HCT116 (cell line): ENCODE measurements around the gene PRKCH. TPM values are rescaled to one million over a fixed set of nuclear protein-coding genes. Genes with fewer than 3 reads are reported as not detected.

ENCODE experiments used
- ATAC-seq: fragments of 200-7000 bp; cut with Tn5 transposase; 2 replicates; pipeline ENCODE4 v1.9.1; 2020; ENCODE audit warnings: mild to moderate bottlenecking, moderate library complexity
- BruUV-seq: library from RNA; stranded (reverse); fragments of 400-500 nt; replicated peaks from 2 replicates; lab custom pipeline; 2021; lab: Mats Ljungman, UMichigan
- CTCF ChIA-PET: fragments of 300-600 bp; sonication (Branson Sonifier 250); formaldehyde crosslinking; loops from one replicate; lab custom pipeline; 2021; ENCODE audit warnings: antibody characterized with exemption; lab: Charles Lee
- POLR2A ChIA-PET: fragments of 300-600, 350-600 bp; sonication (Branson Sonifier 250); formaldehyde crosslinking; loops from one replicate; lab custom pipeline; 2021; ENCODE audit warnings: antibody characterized with exemption; lab: Charles Lee
- RAD21 ChIA-PET, 2 experiments: fragments of 300-600 bp; sonication (Branson Sonifier 250); formaldehyde crosslinking; loops; one replicate each; lab custom pipeline; 2023; ENCODE audit warnings: low total read pairs in 2 of 2; ENCODE audit not compliant: uncharacterized antibody in 2 of 2, unreplicated experiment in 2 of 2, low non-redundant PET in 1 of 2; lab: Charles Lee
- DNase-seq: peaks from one replicate; pipeline ENCODE4 v3.0.0-alpha.2; 2010; ENCODE audit warnings: low read depth, low spot score
- H2AFZ ChIP-seq: fragments of 200-600 bp; shearing (Covaris generic), sonication (generic); 2 replicates; pipeline ENCODE4 v1.6.1; 2017; ENCODE audit warnings: low read depth, mixed run types, mixed read lengths, antibody characterized with exemption, low read length; ENCODE audit not compliant: poor library complexity, severe bottlenecking
- H3K27ac ChIP-seq: 2 replicates; pipeline ENCODE4 v1.5.1; 2012; ENCODE audit warnings: low read depth, low read length
- H3K27me3 ChIP-seq: fragments of 200-600 bp; sonication (generic); 2 replicates; pipeline ENCODE4 v1.6.1; 2016; ENCODE audit warnings: mixed run types, low read length, mixed read lengths; ENCODE audit not compliant: insufficient read depth
- H3K36me3 ChIP-seq, 2 experiments: fragments of 200-500 bp in 1 of 2; fragments of 200-600 bp in 1 of 2; sonication (Bioruptor generic) in 1 of 2; sonication (generic) in 1 of 2; 2 replicates each; pipeline versions ENCODE4 v1.5.1 to v1.6.1; 2014 to 2016; ENCODE audit warnings: low read length in 2 of 2, inconsistent platforms in 1 of 2, mixed read lengths in 1 of 2, mixed run types in 1 of 2; ENCODE audit not compliant: insufficient read depth in 2 of 2, control insufficient read depth in 1 of 2
- H3K4me1 ChIP-seq, 2 experiments: fragments of 200-600 bp in 1 of 2; sonication (generic) in 1 of 2; 2 replicates each; pipeline versions ENCODE4 v1.5.1 to v1.6.1; 2012 to 2017; ENCODE audit warnings: low read length in 2 of 2, inconsistent platforms in 1 of 2, mild to moderate bottlenecking in 1 of 2, mixed read lengths in 1 of 2, mixed run types in 1 of 2, moderate library complexity in 1 of 2; ENCODE audit not compliant: insufficient read depth in 2 of 2, control insufficient read depth in 1 of 2
- H3K4me2 ChIP-seq: fragments of 200-600 bp; sonication (generic); 2 replicates; pipeline ENCODE4 v1.6.1; 2017; ENCODE audit warnings: mixed run types, low read length, mixed read lengths
- H3K4me3 ChIP-seq, 2 experiments: fragments of 200-600 bp in 1 of 2; sonication (generic) in 1 of 2; replicated peaks in 1 of 2; 2 replicates each; pipeline ENCODE4 v1.5.1; 2011 to 2016; ENCODE audit warnings: low read length in 2 of 2, control low read depth in 1 of 2, low read depth in 1 of 2, mild to moderate bottlenecking in 1 of 2, mixed read lengths in 1 of 2, mixed run types in 1 of 2
- H3K79me2 ChIP-seq: fragments of 200-600 bp; sonication (generic); 2 replicates; pipeline ENCODE4 v1.6.1; 2017; ENCODE audit warnings: mild to moderate bottlenecking, mixed run types, low read length, moderate library complexity, mixed read lengths; ENCODE audit not compliant: insufficient read depth
- H3K9ac ChIP-seq: fragments of 200-600 bp; sonication (generic); 2 replicates; pipeline ENCODE4 v1.6.1; 2016; ENCODE audit warnings: low read length, mixed read lengths
- H3K9me2 ChIP-seq: fragments of 200-600 bp; sonication (generic), shearing (Covaris generic); 2 replicates; pipeline ENCODE4 v1.6.1; 2017; ENCODE audit warnings: mixed run types, mild to moderate bottlenecking, moderate library complexity; ENCODE audit not compliant: insufficient read depth
- H3K9me3 ChIP-seq, 2 experiments: fragments of 200-500 bp in 1 of 2; fragments of 200-600 bp in 1 of 2; sonication (Bioruptor generic) in 1 of 2; sonication (generic) in 1 of 2; 2 replicates each; pipeline ENCODE4 v1.6.1; 2014 to 2017; ENCODE audit warnings: low read length in 2 of 2, mixed read lengths in 2 of 2, inconsistent platforms in 1 of 2, low read depth in 1 of 2, mild to moderate bottlenecking in 1 of 2, mixed run types in 1 of 2, moderate library complexity in 1 of 2; ENCODE audit not compliant: control insufficient read depth in 1 of 2, insufficient read depth in 1 of 2
- H4K20me1 ChIP-seq: fragments of 200-600 bp; sonication (generic), shearing (Covaris generic); 2 replicates; pipeline ENCODE4 v1.6.1; 2017; ENCODE audit warnings: mixed run types, mild to moderate bottlenecking, moderate library complexity; ENCODE audit not compliant: insufficient read depth
- ATF3 ChIP-seq: IDR thresholded peaks from 2 replicates; pipeline ENCODE4 v1.6.1; 2012
- CTCF ChIP-seq, 3 experiments: fragments of 200-600 bp in 1 of 3; sonication (generic) in 1 of 3; IDR thresholded peaks in 2 of 3; conservative IDR thresholded peaks in 1 of 3; 2 replicates each; pipeline ENCODE4 v1.5.1; 2012 to 2017; ENCODE audit warnings: low read depth in 2 of 3, low read length in 2 of 3, antibody characterized with exemption in 1 of 3, borderline replicate concordance in 1 of 3, control low read depth in 1 of 3, mild to moderate bottlenecking in 1 of 3, mixed read lengths in 1 of 3, mixed run types in 1 of 3, moderate library complexity in 1 of 3; ENCODE audit not compliant: insufficient read depth in 1 of 3
- EGR1 ChIP-seq: IDR thresholded peaks from 2 replicates; pipeline ENCODE4 v1.6.1; 2012; ENCODE audit warnings: low read depth
- EZH2phosphoT487 ChIP-seq: fragments of 200-600 bp; IDR thresholded peaks from 2 replicates; pipeline ENCODE4 v1.6.1; 2018; ENCODE audit warnings: antibody characterized with exemption, borderline replicate concordance
- FOSL1 ChIP-seq: IDR thresholded peaks from 2 replicates; pipeline ENCODE4 v1.6.1; 2012; ENCODE audit warnings: low read depth
- MAX ChIP-seq: IDR thresholded peaks from 2 replicates; pipeline ENCODE4 v1.6.1; 2012
- POLR2A ChIP-seq: IDR thresholded peaks from 2 replicates; pipeline ENCODE4 v1.7.0; 2011; ENCODE audit warnings: borderline replicate concordance; ENCODE audit not compliant: insufficient read depth, insufficient read length; ENCODE audit errors: extremely low read depth
- TCF7L2 ChIP-seq: IDR thresholded peaks from 2 replicates; pipeline ENCODE4 v1.7.0; 2011; ENCODE audit warnings: borderline replicate concordance, inconsistent platforms; ENCODE audit not compliant: insufficient read depth, insufficient read length; ENCODE audit errors: extremely low read depth
- YY1 ChIP-seq: IDR thresholded peaks from 2 replicates; pipeline ENCODE4 v1.6.1; 2011; ENCODE audit warnings: low read length, low read depth, moderate library complexity, mild to moderate bottlenecking; ENCODE audit not compliant: insufficient replicate concordance; ENCODE audit errors: extremely low read depth
- ZBTB33 ChIP-seq: IDR thresholded peaks from 2 replicates; pipeline ENCODE4 v1.6.1; 2011; ENCODE audit warnings: mild to moderate bottlenecking, low read length, moderate library complexity; ENCODE audit not compliant: insufficient replicate concordance; ENCODE audit errors: extremely low read depth
- intact Hi-C: fragments of 100-400 bp; cut with micrococcal nuclease; formaldehyde crosslinking; loops from 2 replicates; pipeline ENCODE4 v1.10.0; 2022
- total RNA-seq: library from RNA; stranded (reverse); gene quantifications from one replicate; pipeline ENCODE4 v1.2.1, GENCODE V29; 2021; ENCODE audit not compliant: unreplicated experiment

The PRKCH gene
- total RNA-seq, 1 experiment from 2014 or later, result 16.6 TPM

- ChIA-PET RAD21 (no interaction called here), POLR2A (no interaction called here), CTCF (no interaction called here)
- intact Hi-C loops, result no loop called here
- Histone ChIP-seq H2AFZ (no peak overlapping the region), H3K4me2 (no peak overlapping the region), H3K36me3 (no peaks in the 10 kb centered on the region), H3K9me2 (no peaks in the 10 kb centered on the region), H3K9ac (no peak overlapping the region), H3K4me1 (peaks cover 21 to 29% of the 10 kb centered on the region in 2 experiments), H3K4me3 (no peak overlapping the region), H3K27me3 (no peaks in the 10 kb centered on the region), H3K9me3 (no peaks in the 10 kb centered on the region), H3K79me2 (no peaks in the 10 kb centered on the region), H3K27ac (no peak overlapping the region), H4K20me1 (no peaks in the 10 kb centered on the region)
- no TSS peak for BruUV-seq
- DNase-seq (no peak), ATAC-seq (no peak)
- no peak for TF ChIP-seq ZBTB33
- TF ChIP-seq FOSL1, result no peak
- TF ChIP-seq POLR2A, result no peak
- TF ChIP-seq MAX, result no peak
- no peak for TF ChIP-seq TCF7L2
- TF ChIP-seq ATF3, result no peak
- no peak for TF ChIP-seq YY1
- TF ChIP-seq EZH2phosphoT487, result no peak
- no peak for TF ChIP-seq CTCF (IDR thresholded peaks at IDR 0.05 in 2 of 3, conservative IDR thresholded peaks at IDR 0.05 in 1 of 3; ENCODE audit: borderline replicate concordance in 1 of 3, insufficient read depth in 1 of 3, low read depth in 2 of 3, low read length in 2 of 3)
- TF ChIP-seq EGR1, result no peak
Observed at GRCh38 chr14:61351477-61351876, 30.1 kb downstream of the PRKCH start.
